Activated naive CD4-positive, alpha-beta T cell treated with anti-CD3 and anti-CD28 coated beads, Interleukin-2, amount 50 U/mL, for 16 hours (primary cell): Measurements from ENCODE around the gene KIR2DL3.
"Not testable (repeated sequence)": the region's sequence is repeated elsewhere in the genome, so short reads cannot be mapped to it uniquely, and the experiment has no call there.

ENCODE experiments used
- DNase-seq: peaks from one replicate; pipeline ENCODE4 v3.0.0-alpha.2; 2020

The KIR2DL3 gene

GRCh38 chr19:54738306-54738705, at the start of gene KIR2DL3:
Gene KIR2DL3 (plus strand): TSS chr19:54738513. CDS start chr19:54738546, 33 bp downstream.
- not testable (repeated sequence) for DNase-seq

- DNase-seq = no peak
These were observed 46.6 kb upstream of the KIR2DL3 start for GRCh38 chr19:54691582-54692297.

- DNase-seq = no peak
These were observed 46.1 kb upstream of the KIR2DL3 start for GRCh38 chr19:54692298-54692615.

- DNase-seq = no peak
These were observed 43.7 kb upstream of the KIR2DL3 start for GRCh38 chr19:54694648-54695047.

- no peak for DNase-seq
These were observed 42.2 kb upstream of the KIR2DL3 start for GRCh38 chr19:54696117-54696548.

- no peak for DNase-seq
These were observed 41.5 kb upstream of the KIR2DL3 start for GRCh38 chr19:54696766-54697165.

GRCh38 chr19:54697716-54698115, 40.6 kb upstream of the KIR2DL3 start:
- DNase-seq = not testable (repeated sequence)

- DNase-seq = no peak
These were observed 33.4 kb upstream of the KIR2DL3 start for GRCh38 chr19:54704928-54705327.

- no peak for DNase-seq
These were observed 30.4 kb upstream of the KIR2DL3 start for GRCh38 chr19:54707962-54708361.

- no peak for DNase-seq
These were observed 29.5 kb upstream of the KIR2DL3 start for GRCh38 chr19:54708781-54709180.

- no peak for DNase-seq
These were observed 28.9 kb upstream of the KIR2DL3 start for GRCh38 chr19:54709212-54709948.

GRCh38 chr19:54709956-54710355, 28.4 kb upstream of the KIR2DL3 start:
- DNase-seq = not testable (repeated sequence)

GRCh38 chr19:54724142-54724541, 14.2 kb upstream of the KIR2DL3 start, which contains the start of gene KIR3DL3:
Gene KIR3DL3 (plus strand): TSS chr19:54724442. CDS start chr19:54724497, 55 bp downstream.
- no peak for DNase-seq

GRCh38 chr19:54724644-54725043, 13.7 kb upstream of the KIR2DL3 start:
- no peak for DNase-seq

GRCh38 chr19:54725321-54725720, 13.0 kb upstream of the KIR2DL3 start:
- DNase-seq = no peak

- DNase-seq = no peak
These were observed 10.8 kb upstream of the KIR2DL3 start for GRCh38 chr19:54727562-54727961.

- DNase-seq = no peak
These were observed 10.1 kb upstream of the KIR2DL3 start for GRCh38 chr19:54728167-54728566.

GRCh38 chr19:54729416-54730188, 8.7 kb upstream of the KIR2DL3 start:
- DNase-seq = no peak

- DNase-seq = no peak
These were observed 7.1 kb upstream of the KIR2DL3 start for GRCh38 chr19:54731191-54731590.

GRCh38 chr19:54738715-54739114, 402 bp downstream of the KIR2DL3 start:
- DNase-seq = no peak

GRCh38 chr19:54739587-54740497, 1.5 kb downstream of the KIR2DL3 start:
- no peak for DNase-seq

- not testable (repeated sequence) for DNase-seq
These were observed 3.6 kb downstream of the KIR2DL3 start for GRCh38 chr19:54741950-54742349.
